ENCODE measurements around the gene DPH1.

Gene DPH1

GRCh38 chr17:2033153-2033552 lies 3.2 kb downstream of the DPH1 start:
- TF ChIP-seq SALL2 (tag by site-specific recombination; IDR thresholded peaks at IDR 0.05; ENCODE audit: borderline replicate concordance) (no peak), ZNF221 (tag by site-specific recombination; IDR thresholded peaks at IDR 0.05; ENCODE audit: borderline replicate concordance) (no peak), ZNF561 (tag by site-specific recombination; IDR thresholded peaks at IDR 0.05; ENCODE audit: borderline replicate concordance) (no peak), ZNF391 (tag by site-specific recombination; IDR thresholded peaks at IDR 0.05; ENCODE audit: borderline replicate concordance, low read depth) (no peak), ZNF600 (tag by site-specific recombination; IDR thresholded peaks at IDR 0.05) (no peak), ZNF530 (tag by site-specific recombination; IDR thresholded peaks at IDR 0.05; ENCODE audit: low read depth) (no peak), KLF17 (tag by site-specific recombination; IDR thresholded peaks at IDR 0.05) (no peak), SP7 (tag by site-specific recombination; IDR thresholded peaks at IDR 0.05) (peak; percentile 26; the same call in 1 of the 2 replicates)
- POLR2A ChIA-PET: no interaction called here
- peaks cover 0 to 44% of the 10 kb centered on the region in 2 experiments; a peak in 2 of 3 replicates for H3K36me3 ChIP-seq (ENCODE audit: control insufficient read depth in 2 of 2, insufficient read depth in 1 of 2, low read length in 2 of 2)
- H3K4me3 ChIP-seq (ENCODE audit: low read depth, low read length): no peak overlapping the region
- CTCF ChIA-PET: interaction anchor here (0.6 to 12.2 kb wide), 4 partner anchors 123 to 312 kb away, joined by 3 to 145 read pairs (median 4); no protein-coding TSS in a partner anchor
- no peak overlapping the region for H3K27ac ChIP-seq (ENCODE audit: extremely low read depth, low read depth, low read length)
- no peaks in the 10 kb centered on the region for H3K9me3 ChIP-seq (ENCODE audit: control insufficient read depth, insufficient read depth, low read depth, low read length)
- H3K4me1 ChIP-seq (ENCODE audit: control insufficient read depth, insufficient read depth, low read length): peaks cover 5% of the 10 kb centered on the region

GRCh38 chr17:2034157-2034556 lies 4.2 kb downstream of the DPH1 start:
- H3K9me3 ChIP-seq (ENCODE audit: control insufficient read depth, insufficient read depth, low read depth, low read length): no peaks in the 10 kb centered on the region
- no peak overlapping the region for H3K27ac ChIP-seq (ENCODE audit: extremely low read depth, low read depth, low read length)
- peaks cover 0 to 50% of the 10 kb centered on the region in 2 experiments; a peak in 2 of 3 replicates for H3K36me3 ChIP-seq (ENCODE audit: control insufficient read depth in 2 of 2, insufficient read depth in 1 of 2, low read length in 2 of 2)
- H3K4me1 ChIP-seq (ENCODE audit: control insufficient read depth, insufficient read depth, low read length): peaks cover 5% of the 10 kb centered on the region
- POLR2A ChIA-PET: no interaction called here
- no peak overlapping the region for H3K4me3 ChIP-seq (ENCODE audit: low read depth, low read length)
- CTCF ChIA-PET: interaction anchor here (12.2 kb wide), 1 partner anchor 124 kb away, joined by 145 read pairs; no protein-coding TSS in a partner anchor
- TF ChIP-seq ZNF211 (tag by site-specific recombination; IDR thresholded peaks at IDR 0.05; ENCODE audit: low read depth) (no peak), WT1 (tag by site-specific recombination; IDR thresholded peaks at IDR 0.05) (peak; percentile 74; the same call in 1 of the 2 replicates)

- POLR2A ChIA-PET: no interaction called here
- Histone ChIP-seq H3K27ac (ENCODE audit: extremely low read depth, low read depth, low read length) (no peak overlapping the region), H3K9me3 (ENCODE audit: control insufficient read depth, insufficient read depth, low read depth, low read length) (no peaks in the 10 kb centered on the region), H3K4me1 (ENCODE audit: control insufficient read depth, insufficient read depth, low read length) (peaks cover 5% of the 10 kb centered on the region), H3K36me3 (ENCODE audit: control insufficient read depth in 2 of 2, insufficient read depth in 1 of 2, low read length in 2 of 2) (peaks cover 0 to 55% of the 10 kb centered on the region in 2 experiments; a peak in 2 of 3 replicates), H3K4me3 (ENCODE audit: low read depth, low read length) (no peak overlapping the region)
- TF ChIP-seq ZNF626 (tag by site-specific recombination; IDR thresholded peaks at IDR 0.05): no peak
- TF ChIP-seq ZNF133 (tag by site-specific recombination; IDR thresholded peaks at IDR 0.05): no peak
- TF ChIP-seq ZBTB17 (tag by site-specific recombination; IDR thresholded peaks at IDR 0.05): no peak
- no peak for TF ChIP-seq OSR2 (tag by site-specific recombination; IDR thresholded peaks at IDR 0.05)
- no peak for TF ChIP-seq ZBTB7A (tag by site-specific recombination; IDR thresholded peaks at IDR 0.05; ENCODE audit: low read depth)
- TF ChIP-seq ZNF26 (tag by site-specific recombination; IDR thresholded peaks at IDR 0.05): no peak
- TF ChIP-seq ZSCAN4 (tag by site-specific recombination; IDR thresholded peaks at IDR 0.05): no peak
- no peak for TF ChIP-seq REST (tag by site-specific recombination; IDR thresholded peaks at IDR 0.05)
- TF ChIP-seq ZNF561 (tag by site-specific recombination; IDR thresholded peaks at IDR 0.05; ENCODE audit: borderline replicate concordance): no peak
- no peak for TF ChIP-seq ZNF670 (tag by site-specific recombination; IDR thresholded peaks at IDR 0.05; ENCODE audit: low read depth)
- CTCF ChIA-PET: interaction anchor here (12.2 kb wide), 1 partner anchor 124 kb away, joined by 145 read pairs; no protein-coding TSS in a partner anchor
Observed at GRCh38 chr17:2034806-2035540, 5.0 kb downstream of the DPH1 start.

Data from HEK293 (cell line).